PC-9 (cell line): ENCODE data around the gene GPLD1. TPM values are rescaled to one million over a fixed set of nuclear protein-coding genes. Genes with fewer than 3 reads are reported as not detected.

Experiments used
- BruUV-seq: library from RNA; stranded (reverse); fragments of 400-500 nt; replicated peaks from 2 replicates; lab custom pipeline; 2021; lab: Mats Ljungman, UMichigan
- CTCF ChIA-PET: fragments of 300-600 bp; sonication (Branson Sonifier 250); formaldehyde crosslinking; loops from one replicate; lab custom pipeline; 2022; ENCODE audit warnings: antibody characterized with exemption; lab: Charles Lee
- POLR2A ChIA-PET: fragments of 300-600 bp; sonication (Branson Sonifier 250); formaldehyde crosslinking; loops from one replicate; lab custom pipeline; 2022; ENCODE audit warnings: antibody characterized with exemption; ENCODE audit not compliant: unreplicated experiment; lab: Charles Lee
- DNase-seq, 2 experiments: peaks; one replicate each; pipeline versions ENCODE4 v3.0.0 to v3.0.0-alpha.2; 2015 to 2022; ENCODE audit warnings: mixed read lengths in 1 of 2
- H2AFZ ChIP-seq: fragments of 200-600 bp; sonication (generic); 2 replicates; pipeline ENCODE4 v1.8.1; 2017; ENCODE audit warnings: antibody characterized with exemption
- H3F3A ChIP-seq: fragments of 200-600 bp; sonication (generic); 2 replicates; pipeline ENCODE4 v1.8.1; 2017; ENCODE audit warnings: antibody characterized with exemption, mild to moderate bottlenecking, low read depth; ENCODE audit not compliant: insufficient read depth
- H3K27ac ChIP-seq: fragments of 200-600 bp; sonication (generic); 2 replicates; pipeline ENCODE4 v1.6.1; 2016; ENCODE audit warnings: mixed run types
- H3K27me3 ChIP-seq: fragments of 200-600 bp; sonication (generic); 2 replicates; pipeline ENCODE4 v1.6.1; 2016; ENCODE audit warnings: low read depth, mixed run types; ENCODE audit not compliant: insufficient read depth
- H3K36me3 ChIP-seq: fragments of 200-600 bp; sonication (generic); 2 replicates; pipeline ENCODE4 v1.6.1; 2016; ENCODE audit warnings: low read depth, mixed run types
- H3K4me1 ChIP-seq: fragments of 200-600 bp; sonication (generic); replicated peaks from 2 replicates; pipeline ENCODE4 v1.6.1; 2016; ENCODE audit warnings: mixed run types; ENCODE audit not compliant: insufficient read depth
- H3K4me2 ChIP-seq: fragments of 200-600 bp; sonication (generic); 2 replicates; pipeline ENCODE4 v1.6.1; 2017; ENCODE audit warnings: mixed run types
- H3K4me3 ChIP-seq: fragments of 200-600 bp; sonication (generic); 2 replicates; pipeline ENCODE4 v1.6.1; 2016; ENCODE audit warnings: mixed run types
- H3K79me2 ChIP-seq: fragments of 200-600 bp; sonication (generic); 2 replicates; pipeline ENCODE4 v1.6.1; 2017; ENCODE audit warnings: low read depth, mixed run types
- H3K9me2 ChIP-seq: fragments of 200-600 bp; sonication (generic); 2 replicates; pipeline ENCODE4 v1.8.1; 2017; ENCODE audit warnings: mild to moderate bottlenecking; ENCODE audit not compliant: insufficient read depth
- H3K9me3 ChIP-seq: fragments of 200-600 bp; sonication (generic); 2 replicates; pipeline ENCODE4 v1.8.1; 2016; ENCODE audit warnings: low read depth; ENCODE audit not compliant: insufficient read depth
- H4K20me1 ChIP-seq: fragments of 200-600 bp; sonication (generic); 2 replicates; pipeline ENCODE4 v1.8.1; 2017; ENCODE audit not compliant: insufficient read depth
- EZH2 ChIP-seq: fragments of 200-600 bp; sonication (generic); IDR thresholded peaks from 2 replicates; pipeline ENCODE4 v1.8.0; 2017; ENCODE audit warnings: antibody characterized with exemption, low read depth
- intact Hi-C: fragments of 100-400 bp; cut with micrococcal nuclease; formaldehyde crosslinking; loops from one replicate; pipeline ENCODE4 v1.10.0; 2022; ENCODE audit not compliant: unreplicated experiment
- total RNA-seq: library from RNA; stranded (reverse); gene quantifications from 2 replicates; pipeline ENCODE4 v1.2.3, GENCODE V29; 2021
- TF ChIP-seq, protein P1 (sequence below): fragments of 200-600 bp; sonication (generic); conservative IDR thresholded peaks from 2 replicates; pipeline ENCODE4 v1.6.1; 2017; ENCODE audit warnings: mixed run types, antibody characterized with exemption, mild to moderate bottlenecking, moderate library complexity

The GPLD1 gene
- total RNA-seq, 1 experiment from 2014 or later, result 2.0 TPM

DNA sequence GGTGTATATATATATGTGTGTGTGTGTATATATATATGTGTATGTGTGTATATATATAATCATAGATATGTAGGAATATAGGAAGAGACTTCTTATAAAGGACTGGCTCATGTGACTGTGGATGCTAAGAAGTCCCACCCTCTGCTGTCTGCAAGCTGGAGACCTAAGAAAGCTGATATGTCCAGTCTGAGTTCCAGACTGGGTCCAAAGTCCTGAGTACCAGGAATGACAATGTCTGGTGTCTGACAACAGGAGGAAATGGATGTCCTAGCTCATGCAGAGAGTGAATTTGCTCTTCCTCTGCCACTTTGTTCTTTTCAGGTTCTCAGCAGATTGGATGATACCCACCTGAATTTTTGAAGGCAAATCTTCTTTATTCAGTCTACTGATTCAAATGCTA, 12.5 kb upstream of the GPLD1 start:
- CTCF ChIA-PET, result no interaction called here
- H4K20me1 ChIP-seq, result no peaks in the 10 kb centered on the region
- no TSS peak for BruUV-seq
- TF ChIP-seq, protein P1, sequence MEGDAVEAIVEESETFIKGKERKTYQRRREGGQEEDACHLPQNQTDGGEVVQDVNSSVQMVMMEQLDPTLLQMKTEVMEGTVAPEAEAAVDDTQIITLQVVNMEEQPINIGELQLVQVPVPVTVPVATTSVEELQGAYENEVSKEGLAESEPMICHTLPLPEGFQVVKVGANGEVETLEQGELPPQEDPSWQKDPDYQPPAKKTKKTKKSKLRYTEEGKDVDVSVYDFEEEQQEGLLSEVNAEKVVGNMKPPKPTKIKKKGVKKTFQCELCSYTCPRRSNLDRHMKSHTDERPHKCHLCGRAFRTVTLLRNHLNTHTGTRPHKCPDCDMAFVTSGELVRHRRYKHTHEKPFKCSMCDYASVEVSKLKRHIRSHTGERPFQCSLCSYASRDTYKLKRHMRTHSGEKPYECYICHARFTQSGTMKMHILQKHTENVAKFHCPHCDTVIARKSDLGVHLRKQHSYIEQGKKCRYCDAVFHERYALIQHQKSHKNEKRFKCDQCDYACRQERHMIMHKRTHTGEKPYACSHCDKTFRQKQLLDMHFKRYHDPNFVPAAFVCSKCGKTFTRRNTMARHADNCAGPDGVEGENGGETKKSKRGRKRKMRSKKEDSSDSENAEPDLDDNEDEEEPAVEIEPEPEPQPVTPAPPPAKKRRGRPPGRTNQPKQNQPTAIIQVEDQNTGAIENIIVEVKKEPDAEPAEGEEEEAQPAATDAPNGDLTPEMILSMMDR, result no peak
- no peak for TF ChIP-seq EZH2
- H3K79me2 ChIP-seq, result no peaks in the 10 kb centered on the region
- intact Hi-C loops, result no loop called here
- H2AFZ ChIP-seq, result no peak overlapping the region
- peaks cover 28% of the 10 kb centered on the region for H3K4me1 ChIP-seq
- H3K9me3 ChIP-seq, result no peaks in the 10 kb centered on the region; the same call in 1 of the 2 replicates
- H3K4me2 ChIP-seq, result no peak overlapping the region
- POLR2A ChIA-PET, result no interaction called here
- no peaks in the 10 kb centered on the region for H3K27me3 ChIP-seq
- no peak overlapping the region for H3K4me3 ChIP-seq
- no peak overlapping the region for H3K27ac ChIP-seq
- H3K36me3 ChIP-seq, result peaks cover 2% of the 10 kb centered on the region; the same call in 1 of the 2 replicates
- H3F3A ChIP-seq, result peaks cover 22% of the 10 kb centered on the region
- no peaks in the 10 kb centered on the region for H3K9me2 ChIP-seq
- no peak for DNase-seq

DNA sequence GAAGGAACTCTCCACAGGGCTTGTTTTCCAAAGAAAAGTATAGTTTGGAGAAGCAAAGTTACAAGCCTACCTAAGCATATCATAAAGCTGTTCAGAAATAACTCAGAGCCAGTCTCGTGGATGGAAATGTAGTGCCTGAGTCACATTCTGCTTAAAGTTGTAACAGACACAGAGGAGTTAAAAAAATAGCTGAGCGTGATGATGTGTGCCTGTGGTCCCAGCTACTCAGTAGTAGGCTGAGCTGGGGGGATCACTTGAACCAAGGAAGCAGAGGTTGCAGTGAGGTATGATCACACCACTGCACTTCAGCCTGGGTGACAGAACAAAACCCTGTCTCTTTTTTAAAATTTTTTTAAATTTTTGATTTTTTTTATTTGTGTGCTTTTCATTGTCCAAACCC, 12.0 kb upstream of the GPLD1 start:
- no TSS peak for BruUV-seq
- no peaks in the 10 kb centered on the region for H3K79me2 ChIP-seq
- no peak overlapping the region for H3K27ac ChIP-seq
- H3K9me2 ChIP-seq, result no peaks in the 10 kb centered on the region
- DNase-seq, result no peak
- H3K27me3 ChIP-seq, result no peaks in the 10 kb centered on the region
- no peak overlapping the region for H3K4me2 ChIP-seq
- H3F3A ChIP-seq, result peaks cover 24% of the 10 kb centered on the region
- ChIA-PET POLR2A (no interaction called here), CTCF (no interaction called here)
- H3K9me3 ChIP-seq, result no peaks in the 10 kb centered on the region; the same call in 1 of the 2 replicates
- no peak overlapping the region for H3K4me3 ChIP-seq
- TF ChIP-seq, protein P1, result no peak
- no peak for TF ChIP-seq EZH2
- no peaks in the 10 kb centered on the region for H4K20me1 ChIP-seq
- peaks cover 28% of the 10 kb centered on the region for H3K4me1 ChIP-seq
- intact Hi-C loops, result no loop called here
- no peaks in the 10 kb centered on the region; the same call in 1 of the 2 replicates for H3K36me3 ChIP-seq
- no peak overlapping the region for H2AFZ ChIP-seq

DNA sequence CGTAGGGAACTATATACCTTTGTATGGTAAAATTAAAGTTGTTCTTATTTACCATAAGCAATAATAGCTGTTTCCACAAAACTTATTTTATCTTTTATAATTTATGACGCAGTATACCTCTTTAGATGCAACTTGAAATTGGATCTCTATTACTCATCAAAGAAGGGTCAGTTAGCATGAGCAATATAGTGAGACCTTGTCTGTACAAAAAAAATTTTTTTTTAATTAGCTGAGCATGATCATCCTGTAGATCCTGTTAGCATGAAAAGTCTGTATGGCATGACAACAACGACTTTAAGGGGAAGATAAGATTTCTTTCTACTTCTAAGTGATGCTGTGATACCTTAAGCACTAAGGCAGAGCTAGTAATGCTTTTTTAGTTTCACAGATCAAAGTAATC, 11.3 kb upstream of the GPLD1 start:
- Histone ChIP-seq H3K4me3 (no peak overlapping the region), H3K36me3 (no peaks in the 10 kb centered on the region; the same call in 1 of the 2 replicates), H4K20me1 (no peaks in the 10 kb centered on the region), H3K4me1 (peaks cover 31% of the 10 kb centered on the region), H3K9me3 (no peaks in the 10 kb centered on the region; the same call in 1 of the 2 replicates), H3K4me2 (no peak overlapping the region), H3K27me3 (no peaks in the 10 kb centered on the region), H3F3A (peaks cover 27% of the 10 kb centered on the region), H2AFZ (no peak overlapping the region), H3K9me2 (no peaks in the 10 kb centered on the region), H3K79me2 (no peaks in the 10 kb centered on the region), H3K27ac (no peak overlapping the region)
- ChIA-PET CTCF (no interaction called here), POLR2A (interaction anchor here (0.6 to 0.7 kb wide), 2 partner anchors 10 to 68 kb away, joined by 4 to 6 read pairs; no protein-coding TSS in a partner anchor)
- DNase-seq, result no peak
- no TSS peak for BruUV-seq
- TF ChIP-seq, protein P1, result no peak
- no peak for TF ChIP-seq EZH2
- intact Hi-C loops, result no loop called here
